GM12865 (cell line): ENCODE data around the gene ALPL.

Experiments
- DNase-seq: peaks from one replicate; pipeline ENCODE4 v3.0.0; 2010; ENCODE audit warnings: low read depth
- H3K4me3 ChIP-seq: 2 replicates; pipeline ENCODE4 v1.5.1; 2011; ENCODE audit warnings: mild to moderate bottlenecking, low read depth, low read length, control low read depth
- TF ChIP-seq, protein P1 (sequence below): IDR thresholded peaks from 2 replicates; pipeline ENCODE4 v1.5.1; 2011; ENCODE audit warnings: low read length, control low read depth, low read depth, inconsistent platforms; ENCODE audit not compliant: insufficient read depth; ENCODE audit errors: missing control alignments

The ALPL gene

DNA sequence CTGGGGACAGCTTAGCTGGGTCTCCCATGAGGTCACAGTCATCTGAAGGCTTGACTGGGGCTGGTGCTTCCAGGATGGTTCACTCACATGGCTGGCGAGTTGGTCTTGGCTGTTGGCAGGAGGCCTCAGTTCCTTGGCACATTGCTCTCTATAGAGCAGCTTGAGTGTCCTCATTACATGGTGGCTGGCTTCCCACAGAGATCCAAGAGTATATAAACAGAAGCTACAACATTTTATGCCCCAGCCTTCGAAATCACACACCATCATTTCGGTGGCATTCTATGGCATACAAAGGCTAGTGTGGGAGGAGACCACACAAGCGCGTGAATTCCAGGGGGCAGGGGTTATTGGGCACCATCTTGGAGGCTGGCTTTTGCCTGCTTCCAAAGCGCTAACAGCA lies 63.0 kb downstream of the ALPL start:
- no peak for DNase-seq
- H3K4me3 ChIP-seq: no peak overlapping the region
- TF ChIP-seq, protein P1, sequence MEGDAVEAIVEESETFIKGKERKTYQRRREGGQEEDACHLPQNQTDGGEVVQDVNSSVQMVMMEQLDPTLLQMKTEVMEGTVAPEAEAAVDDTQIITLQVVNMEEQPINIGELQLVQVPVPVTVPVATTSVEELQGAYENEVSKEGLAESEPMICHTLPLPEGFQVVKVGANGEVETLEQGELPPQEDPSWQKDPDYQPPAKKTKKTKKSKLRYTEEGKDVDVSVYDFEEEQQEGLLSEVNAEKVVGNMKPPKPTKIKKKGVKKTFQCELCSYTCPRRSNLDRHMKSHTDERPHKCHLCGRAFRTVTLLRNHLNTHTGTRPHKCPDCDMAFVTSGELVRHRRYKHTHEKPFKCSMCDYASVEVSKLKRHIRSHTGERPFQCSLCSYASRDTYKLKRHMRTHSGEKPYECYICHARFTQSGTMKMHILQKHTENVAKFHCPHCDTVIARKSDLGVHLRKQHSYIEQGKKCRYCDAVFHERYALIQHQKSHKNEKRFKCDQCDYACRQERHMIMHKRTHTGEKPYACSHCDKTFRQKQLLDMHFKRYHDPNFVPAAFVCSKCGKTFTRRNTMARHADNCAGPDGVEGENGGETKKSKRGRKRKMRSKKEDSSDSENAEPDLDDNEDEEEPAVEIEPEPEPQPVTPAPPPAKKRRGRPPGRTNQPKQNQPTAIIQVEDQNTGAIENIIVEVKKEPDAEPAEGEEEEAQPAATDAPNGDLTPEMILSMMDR: no peak

DNA sequence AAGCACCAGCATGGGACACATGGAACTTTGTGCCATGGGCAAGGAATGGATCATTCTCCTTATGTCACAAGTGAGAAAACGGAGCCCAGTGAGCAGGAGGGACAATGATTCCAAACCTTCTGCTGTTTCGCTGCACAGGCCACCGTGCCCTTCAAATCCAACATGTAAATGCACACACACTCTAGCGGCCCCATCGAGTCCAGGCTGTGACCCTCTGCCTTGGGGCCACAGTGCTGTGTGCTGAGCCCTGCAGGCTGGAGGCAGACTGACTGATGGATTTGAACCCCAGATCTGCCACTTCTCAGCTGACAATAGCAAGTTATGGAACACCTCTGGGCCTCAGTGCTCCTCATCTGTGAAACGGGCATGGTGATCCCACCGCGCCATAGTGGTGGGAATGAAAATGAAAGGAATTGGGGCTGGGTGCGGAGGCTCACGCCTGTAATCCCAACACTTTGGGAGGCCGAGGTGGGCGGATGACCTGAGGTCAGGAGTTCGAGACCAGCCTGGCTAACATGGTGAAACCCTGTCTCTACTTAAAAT lies 63.6 kb downstream of the ALPL start:
- DNase-seq: no peak
- H3K4me3 ChIP-seq: no peak overlapping the region
- TF ChIP-seq, protein P1: no peak

DNA sequence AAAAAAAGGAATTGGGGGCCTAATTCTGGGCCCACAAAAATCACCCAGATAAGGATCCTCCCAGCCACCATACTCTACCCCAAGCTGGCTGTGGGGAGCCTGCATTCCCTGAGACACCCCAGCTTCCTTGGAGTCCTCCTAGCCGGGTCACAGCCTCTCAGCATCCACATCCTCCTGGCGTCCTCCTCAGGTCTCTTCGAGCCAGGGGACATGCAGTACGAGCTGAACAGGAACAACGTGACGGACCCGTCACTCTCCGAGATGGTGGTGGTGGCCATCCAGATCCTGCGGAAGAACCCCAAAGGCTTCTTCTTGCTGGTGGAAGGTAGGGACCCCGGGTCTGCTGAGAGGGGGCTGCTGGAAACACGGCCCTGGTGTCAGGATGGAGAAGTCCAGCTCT lies 64.3 kb downstream of the ALPL start:
- no peak overlapping the region for H3K4me3 ChIP-seq
- TF ChIP-seq, protein P1: no peak
- no peak for DNase-seq

DNA sequence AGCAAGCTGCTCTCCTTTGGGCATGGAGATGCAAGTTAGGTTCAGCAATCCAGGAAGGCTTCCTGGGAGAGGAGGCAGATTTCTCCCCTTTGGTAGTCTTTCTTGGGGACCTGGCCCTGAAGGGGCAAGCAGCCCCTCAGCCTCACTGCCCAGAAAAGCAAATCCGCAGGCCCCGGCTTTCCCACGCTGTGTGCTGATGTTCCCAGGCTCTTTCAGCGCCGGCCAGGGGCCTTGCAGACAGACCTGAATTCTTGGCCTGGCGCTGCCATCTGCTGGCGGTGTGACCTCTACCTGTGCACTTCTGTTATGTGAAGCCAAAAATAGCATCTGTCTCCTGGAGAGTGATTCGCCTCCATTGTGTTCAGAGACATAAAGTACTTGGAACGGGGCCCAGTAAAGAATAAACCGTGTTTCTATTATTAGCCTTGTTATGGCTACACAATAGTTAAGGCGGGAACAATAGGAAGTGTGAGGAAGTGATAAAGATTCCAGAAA lies 64.8 kb downstream of the ALPL start:
- TF ChIP-seq, protein P1: peak; percentile 32
- peak; percentile 53 for DNase-seq
- H3K4me3 ChIP-seq: no peak overlapping the region

DNA sequence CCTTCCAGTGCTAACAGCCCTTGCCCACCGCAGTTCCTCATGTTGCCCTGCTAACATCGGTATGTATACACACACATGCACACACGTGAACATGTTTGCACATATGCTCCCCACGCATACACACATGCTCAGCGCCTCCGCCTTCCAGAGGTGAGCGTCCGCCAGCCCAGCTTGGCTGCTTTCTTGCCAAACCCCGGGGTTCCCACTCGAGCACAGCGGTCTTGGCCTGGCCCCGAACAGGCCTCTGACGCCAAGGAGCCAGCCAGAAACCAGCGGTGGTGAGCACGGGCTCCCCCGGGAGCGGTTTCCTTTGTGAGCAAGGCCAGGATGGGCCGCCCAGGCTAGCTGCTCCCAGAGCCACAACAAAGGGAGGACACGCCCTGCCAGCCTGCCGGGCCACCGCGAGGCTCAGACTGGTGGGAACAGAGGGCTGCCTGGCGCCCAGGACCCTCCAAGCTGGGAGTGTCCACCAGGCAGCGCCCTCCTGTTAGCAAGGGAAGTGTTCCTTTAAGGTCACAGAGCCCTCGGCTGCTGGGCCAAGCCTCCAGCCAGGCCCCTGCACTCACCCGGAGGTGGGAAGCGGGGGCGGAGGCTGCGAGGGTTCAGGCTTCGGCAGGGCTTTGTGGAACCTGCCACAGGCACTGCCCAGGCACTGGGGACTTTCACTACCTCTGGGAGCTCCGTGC lies 65.4 kb downstream of the ALPL start:
- TF ChIP-seq, protein P1: no peak
- no peak overlapping the region for H3K4me3 ChIP-seq
- DNase-seq: no peak

DNA sequence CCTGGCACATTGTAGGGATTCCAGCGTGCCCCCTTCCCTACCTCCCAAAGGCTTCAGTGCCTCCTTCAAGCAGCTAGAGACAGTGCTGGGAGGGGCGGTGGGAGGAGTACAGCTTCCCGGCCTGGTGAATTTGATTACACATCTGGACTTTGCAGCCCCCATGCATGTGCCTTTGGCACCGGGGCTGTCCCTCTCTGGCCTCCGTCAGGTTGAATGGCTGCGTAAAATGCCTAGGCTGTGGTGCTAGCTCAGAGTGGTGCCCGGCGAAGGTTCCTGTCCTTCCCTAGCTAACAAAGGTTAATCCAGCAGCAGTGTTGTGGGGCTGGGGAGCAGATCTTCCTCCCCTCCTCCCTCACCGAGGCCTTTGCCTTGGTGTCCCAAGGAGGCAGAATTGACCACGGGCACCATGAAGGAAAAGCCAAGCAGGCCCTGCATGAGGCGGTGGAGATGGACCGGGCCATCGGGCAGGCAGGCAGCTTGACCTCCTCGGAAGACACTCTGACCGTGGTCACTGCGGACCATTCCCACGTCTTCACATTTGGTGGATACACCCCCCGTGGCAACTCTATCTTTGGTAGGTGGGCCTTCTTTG lies 66.2 kb downstream of the ALPL start:
- no peak overlapping the region for H3K4me3 ChIP-seq
- TF ChIP-seq, protein P1: no peak
- DNase-seq: no peak
